ENCODE results near the gene ROBO4. TPM values are rescaled to one million over a fixed set of nuclear protein-coding genes. Genes with fewer than 3 reads are reported as not detected.

Gene ROBO4
- total and polyA plus RNA-seq, 2 of the 13 experiments (the other 11 are each of a cell fraction or from before 2014, with no cell fraction given) = 0.07 to 1.1 TPM

DNA sequence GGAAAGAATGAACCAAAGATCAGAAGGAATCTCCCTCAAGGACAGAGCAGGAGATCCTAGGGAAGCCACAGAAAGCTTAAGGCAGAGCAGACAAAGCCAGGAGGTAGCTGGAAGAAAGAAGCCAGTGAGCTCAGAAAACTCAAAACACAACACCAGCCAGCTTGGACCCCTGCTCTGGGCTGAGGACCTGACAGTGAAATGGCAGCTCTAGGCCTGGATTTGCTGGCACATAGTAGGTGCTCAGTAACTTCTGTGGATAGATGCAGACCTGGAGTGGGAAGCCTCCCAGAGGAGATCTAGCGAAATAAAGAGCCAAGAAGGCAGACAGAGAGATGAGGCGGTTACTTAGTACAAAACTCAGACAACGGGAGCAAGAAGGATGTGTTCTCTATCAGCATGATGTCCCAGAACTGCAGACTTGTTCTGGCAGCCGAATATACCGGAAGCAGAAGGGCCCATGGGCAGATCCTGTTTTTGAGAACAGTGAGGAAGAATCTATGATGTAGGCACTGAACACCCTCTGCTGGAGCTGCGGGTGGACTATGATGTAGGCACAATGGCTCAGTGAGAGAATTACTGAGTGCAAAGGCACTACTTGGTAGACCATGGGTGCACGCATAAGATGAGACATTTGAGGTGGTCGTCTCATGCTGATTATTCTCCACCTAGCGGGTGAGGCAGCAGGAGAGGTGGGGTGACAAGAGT lies 4.8 kb downstream of the ROBO4 start:
- Histone ChIP-seq H3K4me2 (ENCODE audit: low read depth, low read length) (no peak overlapping the region), H3K4me3 (replicated peaks in 1 of 3; ENCODE audit: insufficient read depth in 1 of 3, low read depth in 2 of 3, low read length in 3 of 3) (no peak overlapping the region), H3K27me3 (ENCODE audit: control insufficient read depth in 1 of 2, insufficient read depth in 2 of 2, low read length in 2 of 2) (peaks cover 0 to 49% of the 10 kb centered on the region in 2 experiments; a peak in 4 of 5 replicates), H4K20me1 (ENCODE audit: insufficient read depth, low read length) (no peaks in the 10 kb centered on the region), H3K79me2 (ENCODE audit: insufficient read depth, low read length) (no peaks in the 10 kb centered on the region), H3K9ac (ENCODE audit: insufficient read depth, low read depth, low read length) (no peak overlapping the region), H3K36me3 (replicated peaks in 1 of 2; ENCODE audit: control insufficient read depth in 1 of 2, insufficient read depth in 2 of 2, low read length in 2 of 2) (no peaks in the 10 kb centered on the region), H3K27ac (ENCODE audit: extremely low read length, insufficient read depth, low read length) (no peak overlapping the region), H2AFZ (ENCODE audit: low read length) (no peak overlapping the region), H3K4me1 (ENCODE audit: insufficient read depth, low read length) (peaks cover 36% of the 10 kb centered on the region), H3K9me3 (ENCODE audit: low read length) (no peaks in the 10 kb centered on the region)
- in situ Hi-C loops (cut with HindIII; ENCODE audit: extremely low pct_ligation_motif_present, low pct_unique_long_range_greater_than_20kb) (no loop called here), intact Hi-C loops (cut with micrococcal nuclease; ENCODE audit: unreplicated experiment) (no loop called here)
- ChIA-PET POLR2A (no interaction called here), CTCF (ENCODE audit: low intra/inter-chr PET ratio, low total read pairs) (no interaction called here)
- WGBS (ENCODE audit: low lambda C conversion rate) = 55% methylated on average over 9 of the region's 9 CpGs
- FAIRE-seq = no peak
- TF ChIP-seq EZH2 (conservative IDR thresholded peaks at IDR 0.05; ENCODE audit: low read depth, low read length) = no peak
- TF ChIP-seq ZNF558 (CRISPR knock-in tag; IDR thresholded peaks at IDR 0.05; ENCODE audit: borderline replicate concordance) = no peak
- no peak for TF ChIP-seq RFXANK (CRISPR knock-in tag; IDR thresholded peaks at IDR 0.05)
- TF ChIP-seq, protein P1, sequence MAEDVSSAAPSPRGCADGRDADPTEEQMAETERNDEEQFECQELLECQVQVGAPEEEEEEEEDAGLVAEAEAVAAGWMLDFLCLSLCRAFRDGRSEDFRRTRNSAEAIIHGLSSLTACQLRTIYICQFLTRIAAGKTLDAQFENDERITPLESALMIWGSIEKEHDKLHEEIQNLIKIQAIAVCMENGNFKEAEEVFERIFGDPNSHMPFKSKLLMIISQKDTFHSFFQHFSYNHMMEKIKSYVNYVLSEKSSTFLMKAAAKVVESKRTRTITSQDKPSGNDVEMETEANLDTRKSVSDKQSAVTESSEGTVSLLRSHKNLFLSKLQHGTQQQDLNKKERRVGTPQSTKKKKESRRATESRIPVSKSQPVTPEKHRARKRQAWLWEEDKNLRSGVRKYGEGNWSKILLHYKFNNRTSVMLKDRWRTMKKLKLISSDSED (CRISPR knock-in tag; IDR thresholded peaks at IDR 0.05) = no peak
- no peak for TF ChIP-seq RBM22 (optimal IDR thresholded peaks at IDR 0.05; ENCODE audit: low read length)
- TF ChIP-seq, protein P2, sequence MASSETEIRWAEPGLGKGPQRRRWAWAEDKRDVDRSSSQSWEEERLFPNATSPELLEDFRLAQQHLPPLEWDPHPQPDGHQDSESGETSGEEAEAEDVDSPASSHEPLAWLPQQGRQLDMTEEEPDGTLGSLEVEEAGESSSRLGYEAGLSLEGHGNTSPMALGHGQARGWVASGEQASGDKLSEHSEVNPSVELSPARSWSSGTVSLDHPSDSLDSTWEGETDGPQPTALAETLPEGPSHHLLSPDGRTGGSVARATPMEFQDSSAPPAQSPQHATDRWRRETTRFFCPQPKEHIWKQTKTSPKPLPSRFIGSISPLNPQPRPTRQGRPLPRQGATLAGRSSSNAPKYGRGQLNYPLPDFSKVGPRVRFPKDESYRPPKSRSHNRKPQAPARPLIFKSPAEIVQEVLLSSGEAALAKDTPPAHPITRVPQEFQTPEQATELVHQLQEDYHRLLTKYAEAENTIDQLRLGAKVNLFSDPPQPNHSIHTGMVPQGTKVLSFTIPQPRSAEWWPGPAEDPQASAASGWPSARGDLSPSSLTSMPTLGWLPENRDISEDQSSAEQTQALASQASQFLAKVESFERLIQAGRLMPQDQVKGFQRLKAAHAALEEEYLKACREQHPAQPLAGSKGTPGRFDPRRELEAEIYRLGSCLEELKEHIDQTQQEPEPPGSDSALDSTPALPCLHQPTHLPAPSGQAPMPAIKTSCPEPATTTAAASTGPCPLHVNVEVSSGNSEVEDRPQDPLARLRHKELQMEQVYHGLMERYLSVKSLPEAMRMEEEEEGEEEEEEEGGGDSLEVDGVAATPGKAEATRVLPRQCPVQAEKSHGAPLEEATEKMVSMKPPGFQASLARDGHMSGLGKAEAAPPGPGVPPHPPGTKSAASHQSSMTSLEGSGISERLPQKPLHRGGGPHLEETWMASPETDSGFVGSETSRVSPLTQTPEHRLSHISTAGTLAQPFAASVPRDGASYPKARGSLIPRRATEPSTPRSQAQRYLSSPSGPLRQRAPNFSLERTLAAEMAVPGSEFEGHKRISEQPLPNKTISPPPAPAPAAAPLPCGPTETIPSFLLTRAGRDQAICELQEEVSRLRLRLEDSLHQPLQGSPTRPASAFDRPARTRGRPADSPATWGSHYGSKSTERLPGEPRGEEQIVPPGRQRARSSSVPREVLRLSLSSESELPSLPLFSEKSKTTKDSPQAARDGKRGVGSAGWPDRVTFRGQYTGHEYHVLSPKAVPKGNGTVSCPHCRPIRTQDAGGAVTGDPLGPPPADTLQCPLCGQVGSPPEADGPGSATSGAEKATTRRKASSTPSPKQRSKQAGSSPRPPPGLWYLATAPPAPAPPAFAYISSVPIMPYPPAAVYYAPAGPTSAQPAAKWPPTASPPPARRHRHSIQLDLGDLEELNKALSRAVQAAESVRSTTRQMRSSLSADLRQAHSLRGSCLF (CRISPR knock-in tag; IDR thresholded peaks at IDR 0.05; ENCODE audit: borderline replicate concordance) = no peak
- no peak for TF ChIP-seq ZNF713 (CRISPR knock-in tag; IDR thresholded peaks at IDR 0.05)
- no peak for TF ChIP-seq ZNF101 (CRISPR knock-in tag; IDR thresholded peaks at IDR 0.05; ENCODE audit: borderline replicate concordance, low read depth)
- TF ChIP-seq NFRKB (IDR thresholded peaks at IDR 0.05) = no peak
- no peak for TF ChIP-seq ZFP37 (CRISPR knock-in tag; IDR thresholded peaks at IDR 0.05; ENCODE audit: borderline replicate concordance)
- no peak for TF ChIP-seq ZNF720 (CRISPR knock-in tag; IDR thresholded peaks at IDR 0.05)
- TF ChIP-seq MYNN (CRISPR knock-in tag; IDR thresholded peaks at IDR 0.05; ENCODE audit: low read depth) = no peak
- no TSS peak for BruUV-seq (replicated peaks)
- DNase-seq (ENCODE audit: low spot score) = no peak
- ATAC-seq = no peak

All from HepG2 (cell line).